Head of caudate nucleus (tissue), 42 donors: Measurements from ENCODE around the gene COMMD10.
"Not testable (repeated sequence)": the region's sequence is repeated elsewhere in the genome, so short reads cannot be mapped to it uniquely, and the experiment has no call there.

ENCODE experiments used
- DNase-seq, 42 donors: peaks; one replicate each; pipeline versions ENCODE4 v3.0.0 to v3.0.0-alpha.2; 2020 to 2021; ENCODE audit warnings: mixed read lengths in 7 of 42
- intact Hi-C: fragments of 100-400 bp; cut with DNase I; formaldehyde crosslinking; loops from one replicate; pipeline ENCODE4 v1.15.0; 2022

Gene COMMD10

DNA sequence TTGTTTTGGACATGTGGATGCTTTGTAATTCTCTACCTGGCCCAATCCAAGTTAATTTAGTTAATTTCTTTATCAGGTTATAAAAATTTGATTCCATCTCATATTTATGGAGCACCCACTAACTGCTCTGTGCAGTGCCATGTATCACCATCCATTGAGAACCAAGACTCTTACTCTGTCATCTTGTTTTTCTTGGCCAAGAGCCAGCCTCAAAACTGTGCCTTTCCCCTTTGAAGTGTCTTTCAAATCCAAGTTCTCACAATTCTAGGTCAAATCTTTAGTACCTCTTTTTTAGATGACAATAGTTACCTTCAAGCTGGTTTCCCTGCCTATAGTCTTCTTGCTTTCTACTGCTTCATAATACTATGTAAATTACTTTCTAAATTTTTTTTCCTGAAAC is 3.2 kb downstream of the COMMD10 start:
- intact Hi-C loops, result no loop called here
- no peak for DNase-seq

DNA sequence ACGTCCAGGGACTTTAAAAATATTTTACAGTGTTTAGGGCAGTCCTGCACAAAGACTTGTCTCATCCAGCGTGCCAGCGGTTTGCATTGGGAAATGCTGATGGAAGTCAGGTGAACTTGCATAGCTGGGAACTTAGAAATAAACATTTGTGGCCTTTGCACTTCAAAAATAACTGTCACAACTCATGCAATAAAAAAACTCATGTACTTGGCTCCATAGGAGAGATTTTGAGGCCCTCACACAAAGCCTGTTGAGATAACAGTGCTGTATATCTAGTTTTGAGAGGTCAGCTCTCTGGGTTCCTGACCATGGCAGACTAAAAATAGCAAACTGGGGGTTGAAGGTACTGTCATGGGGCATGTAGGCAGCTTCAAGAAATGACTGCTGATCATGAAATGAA is 5.5 kb downstream of the COMMD10 start:
- intact Hi-C loops, result no loop called here
- DNase-seq, result no peak

DNA sequence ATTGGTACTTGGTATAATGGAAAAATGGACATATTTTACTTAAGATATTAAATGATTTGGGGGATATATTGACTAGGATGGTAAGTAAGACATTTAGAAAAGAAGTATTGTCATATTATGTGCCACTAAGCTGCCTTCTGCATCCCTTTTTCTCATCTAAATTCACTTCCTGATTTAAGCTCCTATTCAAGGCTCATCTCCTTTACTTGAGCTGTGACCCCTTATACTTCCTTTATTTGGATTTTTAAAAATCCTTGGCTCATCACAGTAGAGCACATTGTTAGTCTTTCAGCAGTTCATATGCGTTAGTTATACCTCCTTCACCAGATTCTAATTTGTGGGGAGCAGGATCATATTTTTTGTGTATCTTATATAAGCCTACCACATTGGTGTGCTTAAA is 6.6 kb downstream of the COMMD10 start:
- intact Hi-C loops, result no loop called here
- no peak for DNase-seq

DNA sequence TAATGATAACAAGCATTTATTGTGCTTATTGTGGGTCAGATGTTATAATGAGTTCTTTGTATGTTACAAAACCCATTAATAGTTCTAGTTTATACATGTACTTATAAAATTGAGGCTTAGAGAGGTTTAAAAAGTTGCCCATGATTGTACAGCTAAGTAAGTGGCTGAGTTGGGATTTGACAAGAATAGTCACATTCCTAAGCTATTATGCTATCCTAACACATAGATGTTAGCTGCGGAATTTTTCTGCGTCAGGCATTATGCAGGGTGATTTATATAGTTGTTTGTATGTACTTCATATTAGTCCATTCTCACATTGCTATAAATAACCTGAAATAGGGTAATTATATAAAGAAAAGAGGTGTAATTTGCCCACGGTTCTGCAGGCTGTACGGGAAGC is 12.5 kb downstream of the COMMD10 start:
- no peak for DNase-seq
- intact Hi-C loops, result no loop called here

DNA sequence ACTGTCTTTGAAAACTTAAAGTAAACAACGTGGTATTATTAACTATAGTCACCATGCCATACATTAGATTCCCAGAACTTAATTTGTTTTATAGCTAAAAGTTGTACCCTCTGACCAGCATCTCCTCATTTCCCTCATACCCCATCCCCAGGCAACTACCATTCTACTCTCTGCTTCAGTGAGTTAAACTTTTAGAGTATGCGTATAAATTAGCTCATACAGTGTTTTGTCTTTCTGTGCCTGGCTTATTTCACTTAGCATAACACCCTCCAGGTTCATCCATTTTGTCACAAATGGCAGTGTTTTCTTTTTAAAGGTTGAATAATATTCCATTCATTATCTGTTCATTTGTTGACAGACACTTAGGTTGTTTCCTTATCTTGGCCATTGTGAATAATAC is 14.2 kb downstream of the COMMD10 start:
- intact Hi-C loops, result no loop called here
- no peak for DNase-seq

DNA sequence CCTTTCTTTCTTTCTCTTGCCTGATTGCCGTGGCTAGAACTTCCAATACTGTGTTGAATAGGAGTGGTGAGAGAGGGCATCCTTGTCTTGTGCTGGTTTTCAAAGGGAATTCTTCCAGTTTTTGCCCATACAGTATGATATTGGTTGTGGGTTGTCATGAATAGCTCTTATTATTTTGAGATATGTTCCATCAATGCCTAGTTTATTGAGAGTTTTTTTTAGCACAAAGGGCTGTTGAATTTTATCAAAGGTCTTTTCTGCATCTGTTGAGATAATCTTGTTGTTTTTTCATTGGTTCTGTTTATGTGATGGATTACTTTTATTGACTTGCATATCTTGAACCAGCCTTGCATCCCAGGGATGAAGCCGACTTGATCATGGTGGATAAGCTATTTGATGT is 20.1 kb downstream of the COMMD10 start:
- DNase-seq, intact Hi-C loops: not testable (repeated sequence)

DNA sequence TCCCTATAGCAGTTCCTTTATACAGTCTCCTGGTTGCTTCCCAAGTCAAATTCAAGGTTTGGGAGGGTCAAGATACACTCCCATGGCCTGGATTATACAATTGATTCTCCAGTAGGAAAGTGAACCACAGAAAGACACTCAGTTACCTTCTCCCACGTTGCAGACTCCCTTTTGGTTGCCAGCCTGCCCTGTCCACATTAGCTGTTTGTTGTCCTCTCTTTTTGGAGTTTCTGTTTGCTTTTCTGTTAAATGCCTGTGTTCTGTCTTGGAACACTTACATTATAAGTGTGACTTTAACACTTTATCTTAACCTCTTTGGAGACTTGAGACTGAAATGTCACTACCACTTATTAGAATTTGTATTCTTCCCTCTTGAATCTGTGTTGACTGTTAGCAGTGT is 30.3 kb downstream of the COMMD10 start:
- DNase-seq, result no peak
- intact Hi-C loops, result no loop called here

DNA sequence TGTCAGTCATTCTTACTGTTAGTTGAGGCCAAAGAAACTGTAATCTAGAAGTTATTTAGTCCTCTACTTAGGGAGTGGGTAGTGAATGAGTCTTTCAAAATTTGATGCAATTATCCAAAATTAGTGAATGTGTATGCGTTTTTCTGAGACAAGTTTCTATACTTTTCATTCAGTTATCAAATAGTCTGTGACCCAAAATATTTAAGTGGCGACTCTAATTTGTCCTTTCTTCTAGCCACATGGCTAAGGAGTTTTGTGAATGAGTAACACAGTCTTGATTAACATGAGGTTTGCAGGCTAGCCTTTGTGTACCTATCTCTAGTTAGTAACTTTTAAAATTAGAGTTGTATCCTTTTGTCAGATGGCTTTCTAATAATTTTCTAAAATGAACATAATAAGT is 45.6 kb downstream of the COMMD10 start:
- no peak for DNase-seq
- intact Hi-C loops, result loop anchor here (10.0 kb wide), 1 partner anchor 444 kb away; the partner anchor contains the start of gene SEMA6A

DNA sequence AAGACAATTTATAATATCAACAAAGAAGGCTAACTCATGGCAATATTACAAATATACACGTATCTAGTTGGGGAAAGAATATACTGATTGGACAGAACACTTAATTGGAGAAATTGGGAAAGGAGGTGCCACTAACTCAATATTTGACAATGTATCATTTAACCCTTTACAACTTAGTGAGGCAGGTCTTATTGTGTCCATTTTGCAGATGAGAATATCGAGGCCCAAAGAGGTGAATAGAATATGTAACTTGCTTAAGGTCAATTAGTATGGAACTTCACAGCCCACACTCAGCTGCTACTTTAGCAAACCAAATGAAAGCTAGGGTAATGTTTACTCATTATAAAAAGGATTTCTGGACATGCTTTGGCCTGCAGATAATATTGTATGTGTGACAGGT is 46.2 kb downstream of the COMMD10 start:
- DNase-seq, result no peak
- intact Hi-C loops, result loop anchor here (10.0 kb wide), 1 partner anchor 444 kb away; the partner anchor contains the start of gene SEMA6A

DNA sequence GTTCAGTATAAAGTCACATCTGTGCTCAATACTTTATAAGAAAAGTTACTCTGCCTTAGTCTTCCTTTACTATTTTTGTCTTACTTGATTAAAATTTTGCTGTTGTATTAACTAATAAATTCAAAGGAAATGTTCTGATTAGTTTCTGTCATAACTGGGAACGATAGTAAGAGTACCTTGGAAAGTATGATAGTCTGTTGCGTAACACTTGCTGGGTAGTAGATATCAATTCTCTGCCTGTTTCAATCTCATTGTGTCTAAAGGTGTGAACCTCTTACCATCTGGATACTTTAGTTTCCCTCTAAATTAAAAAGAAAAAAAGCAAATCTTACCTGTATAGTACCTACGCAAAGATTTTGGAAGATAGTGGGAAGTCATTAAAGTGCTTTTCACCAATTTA is 48.5 kb downstream of the COMMD10 start:
- DNase-seq, result no peak
- intact Hi-C loops, result loop anchor here (10.0 kb wide), 1 partner anchor 442 kb away; the partner anchor contains the start of gene SEMA6A

DNA sequence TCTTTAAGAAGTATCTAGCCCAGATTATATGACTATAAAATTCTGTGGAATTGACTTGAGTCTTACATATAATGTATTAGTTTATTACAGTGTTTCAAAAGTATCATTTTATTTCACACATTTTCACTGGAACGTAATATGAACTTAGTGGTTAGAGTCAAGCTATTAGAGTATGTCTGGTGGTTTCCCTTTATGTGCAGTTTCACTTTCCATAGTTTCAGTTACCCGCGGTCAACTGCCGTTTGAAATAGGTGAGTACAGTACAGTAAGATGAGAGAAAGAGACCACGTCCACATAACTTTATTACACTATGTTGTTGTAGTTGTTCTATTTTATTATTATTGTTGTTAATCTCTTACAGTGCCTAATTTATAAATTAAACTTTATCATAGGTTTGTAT is 50.5 kb downstream of the COMMD10 start:
- no peak for DNase-seq

DNA sequence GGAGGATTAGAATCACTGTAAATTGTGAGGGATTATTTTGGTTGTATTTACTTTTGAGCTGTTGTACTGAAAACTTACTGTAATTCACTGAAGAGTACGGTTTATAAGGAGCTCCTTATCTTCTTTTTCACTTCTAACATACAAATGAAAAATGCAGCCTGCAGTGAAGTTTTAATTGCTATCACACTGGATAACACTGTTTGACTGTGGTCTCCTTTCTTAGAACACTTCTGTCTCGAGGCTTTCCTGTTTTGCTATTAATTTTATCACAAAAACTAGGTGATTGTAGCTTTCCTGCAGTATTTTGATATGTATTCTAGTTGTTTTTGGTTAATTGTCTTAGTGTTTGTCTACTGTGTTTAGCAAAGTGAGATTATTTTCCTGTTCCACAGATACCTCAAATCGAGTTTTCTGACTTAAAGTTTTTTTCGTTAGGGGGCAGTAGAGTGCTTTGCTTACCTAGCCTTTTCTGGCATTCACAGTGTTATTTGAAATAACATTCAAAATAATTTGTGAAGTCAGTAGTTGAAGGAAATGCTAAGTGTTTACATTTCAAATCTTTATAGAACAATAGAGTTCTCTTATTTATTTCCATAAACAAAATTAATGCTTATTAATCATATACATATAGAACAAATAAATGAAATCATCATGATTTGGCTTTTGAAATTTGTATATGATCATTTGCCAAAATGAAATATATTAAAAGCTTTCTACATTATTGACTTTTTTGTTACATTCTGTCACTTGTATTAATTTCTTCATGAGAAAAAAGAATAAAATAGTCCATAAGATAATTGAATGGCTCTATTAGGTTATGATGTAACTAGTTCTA is 52.9 kb downstream of the COMMD10 start:
- peak in 9 of 42 donors; percentile 10 to 64 (median 23) for DNase-seq
- intact Hi-C loops, result loop anchor here (10.0 kb wide), 1 partner anchor 437 kb away; the partner anchor contains the start of gene SEMA6A

More for the DNA sequence above, 50.5 kb downstream of the COMMD10 start:
- intact Hi-C loops, result loop anchor here (10.0 kb wide), 1 partner anchor 439 kb away; the partner anchor contains the start of gene SEMA6A

DNA sequence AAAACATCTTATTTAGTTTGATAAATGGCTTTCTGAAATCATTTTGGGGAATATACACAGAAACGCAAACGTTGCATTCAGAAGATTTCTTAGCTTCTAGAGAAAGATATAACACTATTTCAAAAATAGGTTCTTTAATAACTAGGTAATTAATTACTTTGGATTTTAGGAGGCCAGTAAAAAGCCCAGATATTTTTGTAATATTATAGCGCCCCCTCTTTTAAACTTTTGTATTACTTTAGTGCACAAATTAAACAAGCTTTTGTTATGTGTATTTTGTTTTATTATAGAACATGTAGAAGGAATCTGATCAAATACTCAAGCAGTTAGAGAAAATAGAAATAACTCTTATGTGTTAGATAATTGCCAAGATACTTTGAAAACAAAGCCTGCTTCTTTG is 57.7 kb downstream of the COMMD10 start:
- DNase-seq, result no peak
- intact Hi-C loops, result no loop called here

DNA sequence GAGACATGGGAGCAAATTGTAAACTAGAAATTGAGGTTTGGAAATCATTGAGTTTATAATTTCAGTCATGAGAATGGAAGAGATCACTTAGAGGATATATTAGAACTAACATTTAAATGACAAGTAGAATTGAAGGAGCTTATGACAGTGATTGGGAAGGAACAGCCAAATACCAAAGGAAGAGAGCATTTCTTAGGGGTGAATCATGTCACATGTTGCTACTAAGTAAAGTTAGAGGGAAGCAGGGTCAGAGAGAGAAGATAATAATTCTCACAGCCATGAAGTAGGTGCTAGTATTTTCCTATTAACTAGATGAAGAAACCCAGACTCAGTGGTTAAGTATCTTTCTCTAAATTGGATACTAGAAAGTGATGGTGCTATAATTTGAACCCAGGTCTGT is 59.3 kb downstream of the COMMD10 start:
- intact Hi-C loops, result no loop called here
- DNase-seq, result no peak

DNA sequence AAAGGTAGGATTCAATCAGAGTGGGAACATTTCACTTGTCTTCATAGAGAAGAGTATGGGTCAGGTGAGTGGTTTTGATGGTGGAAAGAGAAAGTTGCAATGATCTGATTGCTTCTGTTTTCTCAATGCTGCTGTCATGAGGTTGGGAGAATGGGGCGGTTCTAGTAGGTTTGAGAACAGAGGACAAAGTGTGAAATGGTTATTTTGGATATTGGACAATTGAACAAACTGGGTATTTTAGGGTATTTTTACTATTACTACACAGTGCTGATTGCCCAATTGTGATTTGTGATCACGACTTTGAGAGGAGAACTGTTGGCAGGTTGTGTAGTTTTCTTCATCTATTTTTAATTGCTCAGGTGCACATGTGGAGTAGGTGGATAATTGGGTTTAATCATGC is 60.2 kb downstream of the COMMD10 start:
- intact Hi-C loops, result no loop called here

DNA sequence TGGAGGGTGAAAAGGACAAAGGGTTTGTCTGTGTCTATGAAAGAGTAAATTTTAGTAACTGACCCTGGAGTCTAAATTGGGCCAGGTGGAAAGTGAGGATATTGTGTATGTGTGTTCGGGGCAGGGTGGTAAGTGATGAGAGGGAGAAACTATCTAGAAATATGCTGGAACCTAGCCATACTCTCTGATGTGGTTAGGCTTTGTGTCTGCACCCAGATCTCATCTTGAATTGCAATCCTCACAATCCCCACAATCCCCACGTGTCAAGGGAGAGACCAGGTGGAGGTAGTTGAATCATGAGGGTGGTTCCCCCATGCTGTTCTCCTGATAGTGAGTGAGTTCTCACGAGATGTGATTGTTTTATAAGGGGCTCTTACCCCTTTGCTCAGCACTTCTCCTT is 60.6 kb downstream of the COMMD10 start:
- intact Hi-C loops, result no loop called here
- DNase-seq, result no peak

More for the DNA sequence above, 60.2 kb downstream of the COMMD10 start:
- no peak for DNase-seq

DNA sequence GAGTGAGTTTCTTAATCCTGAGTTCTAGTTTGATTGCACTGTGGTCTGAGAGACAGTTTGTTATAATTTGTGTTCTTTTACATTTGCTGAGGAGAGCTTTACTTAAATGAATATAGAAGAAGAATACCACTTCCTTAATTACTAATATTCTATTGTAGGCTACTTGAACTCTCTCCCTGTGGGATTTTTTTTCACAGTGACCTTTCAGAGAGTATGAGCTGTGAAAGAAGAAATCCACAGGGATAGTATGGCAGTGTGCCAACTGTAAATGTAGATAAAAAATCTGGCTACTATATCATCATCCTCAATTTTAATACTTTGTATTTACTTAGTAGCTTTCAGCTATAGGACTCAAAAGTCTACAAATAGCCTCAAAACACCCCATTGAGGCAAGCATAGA is 67.3 kb downstream of the COMMD10 start:
- no peak for DNase-seq
- intact Hi-C loops, result no loop called here

DNA sequence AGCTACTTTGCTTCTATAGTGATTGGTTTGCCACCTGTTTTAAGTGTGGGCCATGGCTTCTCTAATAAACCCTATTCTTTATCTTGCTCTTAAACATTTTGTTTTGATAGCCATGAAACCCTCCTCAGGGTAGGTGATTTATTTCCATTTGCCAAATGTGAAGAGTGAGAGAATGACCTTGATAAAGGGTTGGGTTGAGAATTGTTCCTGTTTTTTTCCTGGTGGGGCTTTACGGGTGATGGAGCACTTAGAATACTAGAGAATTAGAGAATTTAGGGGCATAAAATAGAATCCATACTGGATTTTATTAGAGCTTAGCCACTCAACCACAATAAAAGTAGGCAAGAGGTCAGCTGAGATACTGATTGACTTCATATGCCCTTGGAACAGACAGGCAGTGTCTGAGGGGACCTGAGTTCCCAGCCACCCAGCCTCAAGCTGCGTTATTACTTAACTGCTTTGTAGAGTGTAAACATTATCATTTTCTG is 68.9 kb downstream of the COMMD10 start:
- no peak for DNase-seq
- intact Hi-C loops, result no loop called here

DNA sequence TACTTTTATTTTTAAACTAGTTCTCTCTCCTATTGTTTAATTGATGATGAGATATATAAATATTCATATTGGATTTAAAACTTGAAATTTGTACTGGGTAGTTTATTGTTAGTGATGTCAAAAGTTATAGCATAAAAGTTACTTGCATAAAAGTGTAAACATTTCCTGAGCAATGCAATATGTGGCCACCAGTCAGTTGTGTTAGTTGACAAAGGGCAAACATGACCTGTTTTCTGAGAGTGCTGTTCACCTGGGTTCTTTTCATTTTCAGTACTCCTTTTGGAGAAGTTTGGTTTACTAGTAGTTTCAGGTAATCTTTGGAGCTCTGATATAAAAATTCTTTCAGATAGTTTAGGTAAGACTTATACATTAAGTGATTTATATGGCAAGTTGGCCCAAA is 69.4 kb downstream of the COMMD10 start:
- intact Hi-C loops, result no loop called here
- no peak for DNase-seq

DNA sequence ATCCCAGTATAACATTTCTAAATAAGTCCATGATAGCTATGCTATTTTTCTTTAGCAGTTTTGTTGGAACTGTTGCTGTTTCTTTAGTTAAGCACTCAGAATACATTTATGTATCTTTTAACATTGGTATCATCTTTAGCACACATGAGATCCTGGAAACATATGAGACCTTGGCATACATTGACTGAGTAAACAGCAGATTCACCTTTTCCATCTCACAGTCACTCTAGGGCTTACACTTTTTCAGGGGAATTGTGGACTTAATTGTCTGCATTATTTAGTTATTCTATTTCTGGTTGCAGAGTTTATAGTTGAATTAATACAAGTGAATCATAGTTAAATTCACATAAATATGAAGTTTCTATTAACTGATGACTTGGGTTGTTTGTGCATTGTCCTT is 70.1 kb downstream of the COMMD10 start:
- no peak for DNase-seq
- intact Hi-C loops, result no loop called here

DNA sequence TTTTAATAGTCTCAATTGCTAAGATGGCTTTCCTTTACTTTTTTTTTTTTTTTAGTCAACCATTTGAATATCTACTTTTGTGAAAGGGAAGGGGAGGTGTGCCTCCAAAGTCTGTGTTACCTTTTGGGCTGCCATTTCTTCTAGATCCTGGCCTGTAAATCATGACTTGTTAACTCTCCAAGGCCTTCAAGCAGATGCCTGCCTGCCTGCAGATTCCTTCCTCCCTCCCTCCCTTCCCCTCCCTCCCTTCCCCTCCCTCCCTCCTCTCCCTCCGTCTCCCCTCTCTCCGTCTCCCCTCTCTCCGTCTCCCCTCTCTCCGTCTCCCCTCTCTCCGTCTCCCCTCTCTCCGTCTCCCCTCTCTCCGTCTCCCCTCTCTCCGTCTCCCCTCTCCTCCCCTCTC is 73.1 kb downstream of the COMMD10 start:
- DNase-seq, result no peak

More for the DNA sequence above, 73.1 kb downstream of the COMMD10 start:
- intact Hi-C loops, result no loop called here
